Activated CD8-positive, alpha-beta memory T cell treated with anti-CD3 and anti-CD28 coated beads, Interleukin-2, amount 50 U/mL, for 1 hour (primary cell): ENCODE measurements around the gene DIP2C.
"Not testable (repeated sequence)": the region's sequence is repeated elsewhere in the genome, so short reads cannot be mapped to it uniquely, and the experiment has no call there.

Experiments
- DNase-seq: peaks from one replicate; pipeline ENCODE4 v3.0.0-alpha.2; 2020; ENCODE audit errors: extremely low read depth

DIP2C gene

DNA sequence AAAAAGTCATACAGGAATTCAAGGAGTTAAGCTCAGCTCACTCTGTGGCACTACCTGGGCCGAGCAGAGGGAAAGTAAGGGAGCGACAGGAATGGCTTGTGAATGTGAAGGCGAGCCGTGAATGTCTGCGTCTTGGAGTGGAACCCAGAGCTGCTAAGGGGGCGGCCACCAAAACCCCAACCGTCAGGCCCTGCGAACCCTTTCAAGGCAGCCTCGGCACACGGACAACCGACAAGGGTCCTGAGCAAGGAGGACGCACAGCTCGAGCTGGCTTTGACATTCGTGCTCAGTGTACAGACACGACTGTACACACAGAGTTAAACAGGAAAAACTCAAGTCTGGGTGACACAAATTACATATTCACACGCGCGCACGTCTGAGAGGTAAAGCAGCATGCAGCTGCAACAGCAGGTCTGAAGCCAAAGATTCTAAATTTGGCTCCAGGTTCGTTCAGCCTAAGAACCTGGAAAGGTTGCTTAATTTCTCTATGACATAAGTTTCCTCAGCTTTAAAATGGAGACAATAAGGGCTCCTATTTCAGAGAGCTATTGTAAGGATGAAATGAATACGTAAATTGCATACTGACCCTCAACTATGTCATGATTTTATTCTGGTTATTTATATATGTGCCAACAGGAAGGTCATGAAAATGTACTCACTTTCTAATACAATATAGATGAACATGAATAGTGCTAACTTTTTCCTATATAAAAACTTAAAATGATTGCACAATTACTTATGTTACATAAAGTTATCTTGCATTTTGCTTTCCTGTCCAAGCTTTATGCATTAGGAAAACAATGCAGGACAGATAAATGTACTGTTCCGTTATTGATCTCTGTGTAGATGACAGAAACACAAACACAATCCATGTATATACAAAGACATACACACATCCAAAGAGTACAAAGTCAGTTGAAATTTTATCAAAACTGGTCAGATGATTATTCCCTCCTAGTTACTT, 361.3 kb downstream of the DIP2C start:
- DNase-seq, result no peak

DNA sequence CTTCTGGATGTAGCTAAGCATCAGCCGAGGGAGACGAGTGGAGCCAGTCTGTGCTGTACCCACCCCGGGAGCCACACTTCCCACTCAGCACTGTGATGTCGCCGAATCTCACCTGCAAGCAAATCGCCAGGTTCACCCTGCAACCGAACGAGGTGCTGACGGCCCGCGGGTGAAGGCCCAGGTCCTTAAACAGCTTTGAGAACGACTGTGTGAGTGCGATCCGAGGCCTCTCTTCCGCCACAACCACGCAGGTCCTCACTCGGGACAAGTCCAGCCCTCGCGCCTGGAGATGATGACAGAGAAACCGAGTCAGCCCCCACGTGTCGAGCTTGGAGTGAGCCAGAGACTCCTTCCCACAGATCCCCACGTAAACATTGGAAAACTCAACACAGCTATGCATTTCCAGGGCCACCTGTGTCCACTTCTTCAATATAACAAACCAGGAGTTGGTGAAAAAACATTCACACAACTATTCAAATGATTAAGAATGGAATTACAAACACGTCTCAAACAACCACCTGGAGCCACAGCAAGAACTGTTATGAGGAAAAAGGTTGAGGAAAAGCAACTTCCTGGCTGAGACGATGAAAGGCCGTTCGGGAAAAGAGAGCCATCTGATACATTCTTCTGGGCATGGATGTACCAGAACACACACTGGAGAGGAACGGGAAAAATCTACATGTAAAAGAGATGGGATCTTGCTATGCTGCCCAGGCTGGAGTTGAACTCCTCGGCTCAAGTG, 362.4 kb downstream of the DIP2C start:
- DNase-seq, result no peak

DNA sequence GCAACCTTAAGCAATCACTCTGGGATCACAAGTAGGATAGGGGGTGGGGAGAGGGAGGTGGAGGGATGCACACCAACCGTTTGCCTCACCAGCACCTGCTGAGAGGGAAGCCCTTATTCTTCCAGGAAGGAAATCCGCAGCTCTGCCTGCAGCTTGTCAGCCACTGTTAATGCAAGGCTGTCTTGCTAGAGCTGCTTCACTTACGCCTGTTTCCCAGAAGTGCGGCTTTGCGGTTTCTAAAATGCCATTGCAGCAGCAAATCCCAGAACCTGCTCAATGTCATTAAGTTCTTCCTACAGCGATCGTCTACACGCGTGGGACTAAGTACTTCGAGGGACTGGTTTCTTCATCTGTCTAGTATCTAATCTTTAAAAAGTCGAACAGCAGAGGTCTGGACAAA, 363.1 kb downstream of the DIP2C start:
- DNase-seq, result no peak

DNA sequence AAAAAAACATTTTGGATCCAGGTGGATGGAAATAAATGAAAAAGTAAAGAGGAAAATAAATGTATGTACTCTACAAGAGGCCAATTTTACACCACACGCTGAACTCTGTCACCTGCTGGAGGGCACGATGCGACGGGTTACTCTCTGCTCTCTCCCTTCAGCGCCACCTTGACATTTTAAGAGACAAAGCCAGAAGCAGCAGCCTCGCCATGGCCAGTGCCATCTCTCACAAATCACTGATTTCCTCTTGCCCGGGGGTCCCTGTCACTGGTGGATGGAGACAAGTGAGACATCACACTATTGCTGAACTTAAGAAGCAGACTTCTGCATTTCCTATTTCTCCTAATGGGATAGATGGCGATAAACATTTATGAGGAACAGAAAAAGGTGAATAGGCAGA, 364.2 kb downstream of the DIP2C start:
- DNase-seq, result no peak

DNA sequence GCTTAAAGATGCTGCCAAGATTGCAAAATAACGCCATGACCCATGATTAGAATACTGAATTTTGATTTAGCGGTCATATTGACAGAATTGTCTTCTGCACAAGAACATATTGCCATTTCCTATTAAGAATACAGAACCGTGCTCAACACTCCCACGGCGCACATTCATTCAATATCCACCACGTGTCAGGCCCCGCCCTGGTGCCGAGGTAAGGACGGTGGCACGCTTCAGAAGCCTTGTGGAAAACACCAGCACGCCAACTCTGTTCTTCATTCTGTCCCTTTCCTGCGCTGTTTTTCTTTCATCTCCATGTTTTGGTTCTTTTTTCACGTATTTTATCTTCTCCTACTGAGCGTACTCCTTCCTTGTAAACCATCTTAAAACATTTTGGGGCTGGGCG, 364.9 kb downstream of the DIP2C start:
- DNase-seq, result no peak

DNA sequence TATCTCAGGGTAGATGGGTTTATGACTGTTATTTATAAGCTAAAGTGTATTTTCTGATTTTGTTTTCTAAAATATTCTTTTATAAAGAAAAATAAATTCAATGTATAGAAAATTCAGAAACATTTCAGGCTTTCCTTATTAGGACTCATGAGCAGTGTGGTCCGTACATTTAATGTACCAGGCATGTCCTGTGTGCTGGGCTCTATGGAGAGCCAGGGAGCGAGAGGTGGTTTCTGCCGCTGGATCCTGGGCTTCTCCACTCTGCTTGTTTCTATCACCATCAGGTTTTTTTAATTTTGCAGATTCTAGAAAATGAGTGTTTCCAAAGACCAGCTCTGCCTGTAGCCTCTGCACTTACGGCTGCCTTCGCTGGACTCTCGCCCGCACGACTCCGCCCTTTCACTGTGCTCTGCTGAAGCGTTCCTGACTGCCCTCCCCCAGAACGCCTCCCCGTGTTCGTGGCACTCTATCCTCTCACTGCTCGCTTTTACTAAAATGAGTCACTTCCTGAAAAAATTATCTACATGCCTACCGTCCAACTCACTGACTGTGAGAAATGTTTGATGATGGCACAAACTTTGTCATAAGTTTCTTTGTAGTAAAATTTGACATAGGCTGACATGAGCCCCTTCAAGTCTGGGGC, 365.7 kb downstream of the DIP2C start:
- no peak for DNase-seq

DNA sequence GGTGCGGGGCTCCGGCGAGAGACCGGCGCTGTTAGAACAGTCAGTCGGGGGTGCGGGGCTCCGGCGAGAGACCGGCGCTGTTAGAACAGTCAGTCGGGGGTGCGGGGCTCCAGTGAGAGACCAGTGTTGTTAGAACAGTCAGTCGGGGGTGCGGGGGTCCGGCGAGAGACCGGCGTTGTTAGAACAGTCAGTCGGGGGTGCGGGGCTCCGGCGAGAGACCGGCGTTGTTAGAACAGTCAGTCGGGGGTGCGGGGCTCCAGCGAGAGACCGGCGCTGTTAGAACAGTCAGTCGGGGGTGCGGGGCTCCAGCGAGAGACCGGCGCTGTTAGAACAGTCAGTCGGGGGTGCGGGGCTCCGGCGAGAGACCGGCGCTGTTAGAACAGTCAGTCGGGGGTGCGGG, 366.4 kb downstream of the DIP2C start:
- DNase-seq, result not testable (repeated sequence)

DNA sequence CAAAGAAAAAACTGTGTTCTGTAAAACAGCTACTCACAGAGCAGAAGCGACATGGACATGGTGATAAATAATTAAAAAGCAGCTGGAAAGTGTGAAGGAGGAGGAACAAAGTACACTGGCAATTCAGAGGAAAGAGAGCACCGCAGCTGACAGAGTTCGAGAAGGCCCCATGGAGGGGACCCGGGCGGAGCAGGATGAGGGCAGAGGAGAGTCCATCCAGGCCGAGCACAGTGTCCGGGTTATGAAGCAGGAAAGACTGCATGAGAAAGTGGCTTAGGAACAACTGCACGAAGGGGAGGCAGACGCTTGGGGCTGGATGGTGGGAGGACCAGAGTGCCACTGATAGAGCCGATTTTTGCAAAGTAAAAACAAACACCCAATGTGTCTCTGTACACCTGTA, 368.7 kb downstream of the DIP2C start:
- DNase-seq, result no peak

DNA sequence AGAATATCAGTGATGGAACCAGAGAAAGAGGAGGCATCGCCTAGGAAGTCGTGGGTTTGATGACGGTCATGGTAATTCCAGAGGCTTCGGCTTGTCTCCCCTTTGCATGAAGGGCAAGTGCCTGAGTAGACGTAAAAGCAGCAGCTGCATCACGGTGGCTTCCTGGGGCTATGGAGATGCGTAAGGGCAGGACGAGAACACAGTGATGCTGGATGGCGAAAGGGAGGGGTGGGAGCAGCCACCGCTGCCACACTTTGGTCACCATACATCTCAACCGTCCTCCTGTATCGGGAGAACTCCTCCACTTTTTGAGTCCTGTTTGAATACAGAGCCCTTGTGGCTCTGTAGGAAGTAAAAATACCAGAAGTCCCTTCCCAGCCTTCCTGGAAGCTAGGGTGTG, 371.5 kb downstream of the DIP2C start:
- no peak for DNase-seq

DNA sequence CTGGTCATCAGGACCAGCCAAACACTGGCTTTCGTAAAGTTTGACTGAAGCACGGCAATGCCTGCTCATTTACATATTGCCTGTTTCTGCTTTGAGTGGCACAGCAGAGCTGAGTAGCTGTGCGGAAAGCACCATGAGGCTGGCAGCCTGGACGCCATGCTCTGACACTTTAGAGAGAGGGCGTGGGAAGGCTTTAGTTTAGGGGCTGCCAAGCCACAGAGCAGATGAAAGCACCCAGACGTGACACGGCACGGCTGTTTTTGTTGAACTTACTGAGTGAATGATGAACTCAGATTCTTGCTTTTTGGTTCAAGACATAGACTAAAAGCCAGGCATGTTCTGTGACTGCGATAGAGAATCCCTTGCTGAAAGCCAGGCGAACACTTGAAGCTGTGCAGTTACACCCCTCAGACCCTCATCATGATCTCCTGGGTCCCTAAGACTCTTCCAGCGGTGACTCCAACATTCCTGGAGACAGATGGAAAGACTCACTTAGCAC, 372.1 kb downstream of the DIP2C start:
- DNase-seq, result no peak

DNA sequence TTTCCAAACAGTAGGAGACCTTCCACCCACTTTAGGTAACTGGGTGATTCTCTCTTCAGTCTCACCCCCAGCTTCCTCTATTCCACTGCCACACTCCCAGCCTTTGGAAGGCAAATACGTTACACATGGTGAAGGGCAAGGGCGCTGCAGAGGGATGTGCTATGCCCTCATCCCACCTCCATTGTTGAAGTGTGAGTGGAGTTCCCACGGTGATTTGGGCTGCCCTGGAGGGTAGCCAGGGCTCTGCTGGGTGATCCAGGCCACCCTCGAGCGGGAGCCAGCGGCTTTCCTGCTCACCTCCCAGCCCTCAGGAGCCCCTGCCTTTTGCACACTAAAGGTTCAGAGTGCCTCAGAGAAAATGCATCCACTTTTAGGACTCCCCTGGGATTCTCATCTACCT, 373.1 kb downstream of the DIP2C start:
- no peak for DNase-seq

DNA sequence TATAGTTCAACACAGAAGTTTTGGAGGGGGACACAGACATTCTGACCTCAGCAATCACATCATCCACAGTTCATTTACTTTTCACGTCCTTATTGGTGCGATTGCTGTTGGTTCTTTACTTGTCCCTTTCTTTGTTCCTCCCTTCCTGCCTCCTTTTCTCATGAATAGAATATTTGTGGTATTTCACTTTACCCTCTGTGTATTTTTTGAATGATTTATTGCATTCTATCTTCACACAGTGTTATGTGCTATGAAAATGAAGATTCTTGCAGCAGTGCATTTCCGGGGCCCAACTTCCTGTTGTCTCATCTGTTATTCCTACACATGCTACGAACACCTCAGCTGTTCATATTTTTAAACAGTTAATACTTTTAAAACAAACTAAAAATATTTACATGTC, 374.6 kb downstream of the DIP2C start:
- no peak for DNase-seq

DNA sequence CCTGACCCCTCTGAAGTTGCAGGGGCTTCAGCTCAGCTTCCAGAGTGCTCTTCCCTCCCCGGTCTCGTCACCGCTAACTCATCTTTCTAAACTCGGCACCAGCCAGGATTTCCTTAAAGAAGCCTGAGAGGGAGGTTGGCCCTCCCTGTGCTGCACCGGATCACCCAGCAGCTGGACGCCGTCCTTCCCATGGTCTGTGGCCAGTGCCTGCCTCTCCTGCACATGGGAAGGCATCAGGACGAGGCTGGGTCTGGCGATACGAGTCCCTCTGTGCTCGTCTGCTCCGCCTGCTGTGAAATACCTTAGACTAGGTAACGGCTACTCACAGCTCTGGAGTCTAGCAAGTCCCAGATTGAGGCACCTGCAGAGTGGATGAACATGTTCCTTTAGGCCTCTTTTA, 375.1 kb downstream of the DIP2C start:
- DNase-seq, result no peak

DNA sequence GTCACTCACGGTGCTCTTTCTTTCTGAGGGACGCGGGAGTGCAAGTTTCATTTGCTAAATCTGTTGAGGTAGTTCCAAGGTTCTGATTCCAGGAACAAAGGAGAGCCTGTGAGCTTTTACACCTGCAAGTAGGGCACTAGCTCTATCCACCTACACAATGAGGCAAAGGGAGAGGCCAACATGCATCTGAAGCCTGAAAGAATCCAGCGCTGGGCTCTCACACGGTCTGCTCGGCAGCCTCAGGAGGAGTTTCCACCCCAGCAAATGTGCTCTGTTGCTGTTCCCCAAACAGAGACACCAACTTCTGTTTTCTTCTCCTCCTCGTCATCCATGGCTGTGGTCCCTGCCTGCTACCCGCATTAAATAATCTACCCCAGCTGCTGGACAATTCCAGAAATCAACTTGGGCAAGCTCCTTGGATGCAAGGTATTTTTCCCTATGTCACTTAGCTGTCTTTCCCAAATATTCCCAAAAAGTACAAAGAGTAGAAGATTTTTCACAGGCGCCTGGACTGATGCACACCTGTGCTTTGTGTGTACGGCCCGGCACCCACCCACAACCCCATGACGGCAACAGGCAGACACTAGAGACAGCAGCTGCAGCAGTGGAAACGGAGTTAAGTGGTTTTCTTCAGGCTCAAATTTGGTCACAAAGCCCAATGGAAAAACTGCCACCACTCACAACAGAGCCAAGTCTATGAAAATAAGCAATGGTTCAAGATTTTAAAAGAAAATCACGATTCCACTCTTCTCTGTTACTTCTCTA, 377.4 kb downstream of the DIP2C start:
- DNase-seq, result no peak

DNA sequence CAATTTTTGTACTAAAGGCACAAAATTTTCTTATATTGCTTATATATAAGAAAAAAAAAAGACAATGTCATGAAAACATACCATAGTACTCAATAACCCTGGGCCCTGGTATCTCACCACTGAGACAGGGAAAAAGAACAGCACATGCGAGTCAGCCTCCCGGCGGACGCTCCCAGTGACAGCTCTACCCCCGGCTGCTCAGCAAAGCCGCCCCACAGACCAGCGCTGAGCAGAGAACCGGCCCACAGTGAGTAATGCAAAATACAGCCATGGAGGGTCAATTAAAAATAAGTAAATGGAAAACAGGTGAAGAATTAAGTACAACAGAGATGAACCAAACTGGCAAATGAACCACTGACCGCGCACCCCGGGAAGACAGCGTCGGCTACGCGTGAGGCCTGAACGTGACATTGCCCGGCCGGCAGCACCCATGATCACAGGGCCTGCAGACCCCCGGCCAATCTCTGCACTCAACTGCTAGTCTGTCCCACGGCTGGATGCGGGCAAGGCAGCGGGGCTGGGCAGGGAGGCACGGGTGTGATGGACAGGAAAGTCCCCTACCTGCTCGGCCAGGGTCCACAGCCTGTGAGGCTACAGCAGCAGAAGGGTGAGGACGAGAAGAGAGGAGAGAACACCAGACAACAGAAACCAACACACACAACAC, 378.4 kb downstream of the DIP2C start:
- DNase-seq, result no peak

DNA sequence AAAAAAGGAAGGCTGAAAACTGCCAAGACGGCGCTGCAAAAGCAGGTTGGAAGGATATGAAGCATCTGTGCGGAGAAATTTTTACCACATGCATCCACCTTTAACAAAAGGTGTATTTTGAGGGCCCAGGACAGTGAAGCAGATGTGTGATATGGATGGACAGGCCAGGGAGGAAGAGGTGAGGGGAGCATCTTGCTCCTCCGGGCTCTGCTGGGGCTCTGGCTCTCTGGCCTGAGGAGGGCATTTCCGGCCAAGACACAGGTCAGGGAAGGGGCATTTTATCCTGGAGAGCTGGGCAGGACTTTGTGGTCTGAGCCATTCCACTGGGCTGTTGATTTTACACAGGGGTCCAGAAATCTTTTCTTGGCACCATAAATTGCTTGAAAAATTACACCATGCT, 379.1 kb downstream of the DIP2C start:
- DNase-seq, result no peak

DNA sequence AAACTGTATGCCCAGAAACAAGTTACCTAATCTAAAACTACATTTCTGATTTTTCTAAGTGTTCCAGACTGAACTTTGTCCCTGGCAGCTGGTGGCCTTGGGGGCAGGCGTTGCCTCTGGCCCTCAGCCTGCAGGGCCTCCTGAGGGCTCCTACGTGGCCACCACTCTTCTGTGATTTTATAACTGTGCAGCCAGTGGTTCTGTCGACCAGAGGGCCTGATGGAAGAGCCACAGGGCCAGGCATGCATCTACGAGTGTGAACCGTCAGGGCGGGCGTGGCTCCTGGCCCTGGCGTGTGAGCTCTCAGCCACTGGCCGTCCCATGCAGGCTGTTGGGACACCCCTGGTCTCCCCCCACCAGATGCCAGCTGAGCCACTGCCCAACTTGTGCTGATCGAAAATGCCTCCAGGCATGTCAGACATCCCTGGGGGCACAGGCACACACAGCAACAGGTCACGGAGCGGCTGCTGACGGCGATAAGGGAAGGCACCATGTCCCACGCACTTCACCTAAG, 380.8 kb downstream of the DIP2C start:
- no peak for DNase-seq

DNA sequence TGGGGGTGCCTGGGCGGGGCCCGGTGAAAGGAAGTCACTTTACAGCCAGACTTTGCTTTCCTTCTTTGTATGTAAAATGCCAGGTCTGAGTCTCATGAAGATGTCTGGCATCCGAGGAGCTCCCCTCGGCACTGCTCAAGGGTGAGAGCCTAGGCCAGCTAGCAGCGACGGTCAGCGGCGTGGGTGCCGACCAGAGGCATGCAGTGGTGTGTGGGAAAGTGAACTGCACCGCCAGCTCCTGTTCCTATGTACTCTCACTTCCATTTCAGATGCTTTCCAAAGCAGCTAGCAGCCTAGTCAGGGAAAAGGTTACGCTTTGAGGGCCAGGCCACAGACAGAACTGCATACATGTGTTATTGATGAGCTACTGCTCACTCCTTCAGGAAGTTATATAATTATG, 381.4 kb downstream of the DIP2C start:
- no peak for DNase-seq

DNA sequence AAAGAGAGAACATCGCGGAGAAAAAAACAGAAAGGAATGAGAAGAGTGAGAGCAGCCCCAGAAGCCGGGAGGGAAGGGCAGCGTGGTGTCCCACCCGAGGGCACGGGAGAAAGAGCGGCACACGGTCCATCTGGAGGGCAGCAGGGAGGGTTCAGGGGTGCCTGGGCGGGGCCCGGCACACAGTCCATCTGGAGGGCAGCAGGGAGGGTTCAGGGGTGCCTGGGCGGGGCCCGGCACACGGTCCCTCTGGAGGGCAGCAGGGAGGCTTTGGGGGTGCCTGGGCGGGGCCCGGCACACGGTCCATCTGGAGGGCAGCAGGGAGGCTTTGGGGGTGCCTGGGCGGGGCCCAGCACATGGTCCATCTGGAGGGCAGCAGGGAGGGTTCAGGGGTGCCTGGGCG, 381.8 kb downstream of the DIP2C start:
- DNase-seq, result no peak

DNA sequence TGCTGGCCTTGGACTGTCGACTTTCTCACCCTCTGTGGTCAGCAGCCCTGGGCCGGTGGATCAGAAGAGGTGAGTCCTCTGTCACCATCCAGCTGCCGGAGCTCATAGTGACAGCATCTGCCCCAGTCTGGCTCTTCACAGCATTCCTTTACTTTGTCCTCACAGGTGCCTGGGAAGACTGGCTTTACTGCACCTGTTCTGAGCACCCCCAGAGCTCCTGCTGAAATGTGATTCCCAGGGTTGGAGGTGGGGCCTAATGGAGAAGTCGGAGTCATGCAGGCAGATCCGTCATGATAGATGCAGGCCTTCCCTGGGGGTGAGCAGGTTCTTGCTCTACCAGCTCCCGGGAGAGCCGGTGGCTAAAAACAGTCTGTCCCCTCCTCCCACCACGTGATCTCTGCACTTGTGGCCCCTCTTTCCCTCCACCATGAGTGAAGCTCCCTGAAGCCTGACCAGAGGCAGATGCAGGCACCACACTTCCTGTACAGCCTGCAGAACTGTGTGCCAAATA, 382.7 kb downstream of the DIP2C start:
- DNase-seq, result no peak
